HG02885 (cell line): ENCODE data around the gene ARMS2.

Source experiments
- ATAC-seq: cut with Tn5 transposase; IDR thresholded peaks from one replicate; pipeline ENCODE4 v1.9.1; 2021; ENCODE audit warnings: mild to moderate bottlenecking; ENCODE audit not compliant: unreplicated experiment, poor library complexity

The ARMS2 gene, protein sequence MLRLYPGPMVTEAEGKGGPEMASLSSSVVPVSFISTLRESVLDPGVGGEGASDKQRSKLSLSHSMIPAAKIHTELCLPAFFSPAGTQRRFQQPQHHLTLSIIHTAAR

GRCh38 chr10:122454603-122455080 is at the start of gene ARMS2:
TSS of gene ARMS2 (plus strand) at chr10:122454653. CDS start at chr10:122454728, 75 bp downstream.
- ATAC-seq = no peak

DNA sequence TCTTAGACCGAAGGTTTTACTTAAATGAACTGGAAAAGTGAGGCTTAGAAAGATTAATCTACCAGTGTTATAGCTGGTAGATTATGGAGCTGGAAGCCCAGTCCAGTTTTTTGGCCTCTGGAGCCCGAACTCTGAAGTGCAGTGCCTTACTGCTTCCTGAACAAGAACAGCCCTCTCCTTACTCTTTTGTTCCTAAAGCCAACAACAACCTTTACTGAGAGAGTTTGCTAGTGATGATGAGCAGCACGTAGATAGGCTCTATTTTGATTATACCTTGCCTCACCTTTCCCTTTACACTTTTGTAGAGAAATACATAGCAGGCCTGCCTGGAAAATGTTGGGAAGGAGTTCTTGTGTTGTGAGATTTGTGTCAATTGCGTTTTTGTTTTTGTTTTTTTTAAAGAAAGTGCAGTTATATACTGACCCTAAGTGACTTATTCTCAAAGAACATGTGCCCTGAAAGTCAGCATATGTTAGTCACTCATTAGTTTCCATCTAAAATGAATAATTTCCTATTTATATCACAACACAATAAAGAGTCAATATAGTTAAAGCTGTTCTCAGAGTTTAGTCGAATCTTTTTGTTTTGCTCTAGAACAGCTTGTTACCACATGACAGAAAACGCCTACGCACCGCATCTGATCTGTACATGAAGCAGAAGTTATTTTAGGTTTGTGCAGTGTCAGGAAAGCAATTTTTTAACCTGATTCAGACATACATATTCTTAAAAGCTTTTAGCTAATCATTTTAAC is 46.9 kb upstream of the ARMS2 start:
- no peak for ATAC-seq

- no peak for ATAC-seq
Observed at GRCh38 chr10:122413327-122413726, 41.1 kb upstream of the ARMS2 start.

DNA sequence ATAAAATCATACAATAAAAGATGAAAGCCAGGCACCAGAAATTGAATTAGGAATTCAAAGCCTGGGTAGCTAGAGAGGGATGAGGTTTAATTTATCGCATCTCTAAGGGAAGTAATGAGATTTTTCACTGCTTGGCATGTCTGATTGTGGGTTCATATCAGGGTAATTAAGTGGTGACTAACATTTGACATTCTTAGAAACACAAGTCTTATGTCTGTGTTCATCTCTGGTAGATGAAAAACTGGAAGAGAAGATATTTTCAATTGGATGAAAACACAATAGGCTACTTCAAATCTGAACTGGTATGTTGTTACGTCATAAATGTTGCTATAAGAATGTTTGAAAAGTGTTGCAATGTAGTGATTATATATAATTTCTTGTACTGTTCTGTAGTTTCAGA is 36.8 kb upstream of the ARMS2 start:
- ATAC-seq = no peak

GRCh38 chr10:122419016-122419415 is 35.4 kb upstream of the ARMS2 start:
- ATAC-seq = no peak

DNA sequence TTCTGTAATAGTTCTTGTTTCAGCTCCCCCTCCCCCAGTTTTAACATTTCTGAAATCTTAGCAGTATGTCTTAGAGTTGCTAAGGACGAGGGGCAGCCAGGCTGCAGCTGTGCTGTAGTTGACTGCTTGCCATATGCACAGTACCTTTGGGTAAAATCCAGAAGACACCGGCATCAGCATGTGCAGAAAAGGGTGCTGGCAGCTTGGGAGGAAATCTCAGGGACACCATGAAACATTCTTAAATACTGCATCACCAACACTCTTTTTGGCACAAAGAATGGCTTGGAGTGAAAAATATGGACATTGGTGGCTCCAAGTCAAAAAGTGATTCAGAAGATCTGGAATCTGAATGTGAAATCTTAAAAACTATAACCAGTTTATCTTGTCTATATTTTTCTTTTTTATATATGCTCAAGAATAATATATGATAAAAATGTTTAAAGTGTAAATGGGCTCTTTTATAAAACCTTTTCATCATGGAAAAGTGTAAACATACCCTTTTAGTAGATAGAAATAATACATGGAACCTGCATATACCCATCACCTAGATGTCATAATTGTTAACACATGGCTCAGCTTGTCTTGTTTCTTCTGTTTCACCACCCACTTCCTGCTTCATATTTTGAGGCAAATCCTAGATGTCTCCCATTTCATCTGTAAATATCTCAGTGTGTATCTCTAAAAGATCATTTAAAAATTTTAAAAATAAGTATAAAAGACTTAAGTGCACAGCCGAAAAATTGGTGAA is 34.4 kb upstream of the ARMS2 start:
- ATAC-seq = no peak

GRCh38 chr10:122420624-122421007 is 33.8 kb upstream of the ARMS2 start:
- no peak for ATAC-seq

DNA sequence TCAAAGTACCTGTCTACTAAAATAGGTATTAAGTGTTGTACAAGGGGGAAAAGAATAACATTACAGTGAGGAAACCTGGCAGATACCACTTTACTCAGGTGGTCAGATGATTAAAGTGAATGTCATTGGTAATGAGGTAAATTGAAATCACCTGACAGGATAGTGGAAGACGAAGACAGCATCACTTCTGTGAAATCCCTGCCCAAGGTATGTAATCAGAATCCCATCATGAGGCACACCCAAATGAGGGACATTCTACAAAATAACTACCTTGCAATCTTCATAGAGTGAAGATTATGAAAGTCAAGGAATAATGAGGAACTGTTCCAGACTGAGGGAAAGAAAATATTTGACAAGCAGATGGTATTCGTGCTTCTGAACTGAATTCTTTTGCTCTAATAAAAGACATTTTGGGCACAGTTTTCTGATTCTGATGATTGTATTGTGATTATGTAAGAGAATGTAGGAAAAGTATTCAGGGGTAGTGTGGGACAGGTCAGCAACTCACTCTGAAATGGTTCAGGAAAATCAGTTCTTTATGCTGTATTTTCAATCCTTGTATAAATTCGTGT is 33.3 kb upstream of the ARMS2 start:
- ATAC-seq = no peak

DNA sequence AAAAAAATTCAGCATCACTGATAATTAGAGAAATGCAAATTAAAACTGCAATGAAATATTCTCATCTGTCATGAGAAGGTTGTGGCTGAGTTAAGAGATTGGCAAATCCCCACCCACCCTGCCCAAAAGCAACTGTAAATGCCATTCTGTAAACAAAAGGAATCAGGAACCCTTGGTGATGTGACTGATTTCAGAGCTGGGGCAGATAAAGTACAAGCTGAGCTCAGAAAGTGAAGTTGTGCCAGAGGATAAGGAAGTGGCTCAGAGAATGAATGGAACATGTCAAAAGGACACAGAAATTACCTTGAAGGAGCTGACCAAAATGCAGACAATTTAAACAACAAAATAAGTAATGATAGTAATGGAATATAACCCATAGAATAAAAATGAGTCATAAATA is 32.7 kb upstream of the ARMS2 start:
- no peak for ATAC-seq

DNA sequence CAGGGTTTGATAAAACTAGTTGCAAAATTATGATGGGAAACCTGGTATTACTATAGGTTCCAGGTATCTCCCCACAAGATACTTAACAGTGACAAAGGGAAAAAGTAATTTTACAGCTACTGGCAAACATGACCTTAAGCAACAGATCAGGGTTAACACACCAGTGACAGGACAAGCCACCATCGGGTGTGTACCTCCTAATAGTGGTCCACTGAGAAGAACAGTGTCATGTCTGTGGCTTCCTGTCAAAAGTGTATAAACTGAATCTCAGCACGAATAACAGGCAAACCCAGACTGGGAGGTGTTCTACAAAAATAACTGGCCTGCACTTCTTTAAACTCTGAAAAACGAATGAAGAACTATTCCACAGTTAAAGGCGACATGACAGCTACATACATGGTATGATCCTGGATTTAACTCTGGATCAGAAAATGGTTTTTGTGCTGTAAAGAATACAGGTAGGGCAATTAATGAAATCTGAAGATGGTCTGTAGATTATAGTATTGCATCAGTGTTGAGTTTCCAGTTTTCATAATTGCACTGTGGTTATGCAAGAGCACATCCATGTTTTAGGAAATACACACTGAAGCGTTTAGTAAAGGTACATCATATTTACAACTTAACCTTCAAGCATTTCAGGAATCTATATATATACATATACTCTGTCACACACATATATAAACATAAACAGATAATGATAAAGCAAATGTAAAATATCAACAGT is 32.0 kb upstream of the ARMS2 start:
- no peak for ATAC-seq

DNA sequence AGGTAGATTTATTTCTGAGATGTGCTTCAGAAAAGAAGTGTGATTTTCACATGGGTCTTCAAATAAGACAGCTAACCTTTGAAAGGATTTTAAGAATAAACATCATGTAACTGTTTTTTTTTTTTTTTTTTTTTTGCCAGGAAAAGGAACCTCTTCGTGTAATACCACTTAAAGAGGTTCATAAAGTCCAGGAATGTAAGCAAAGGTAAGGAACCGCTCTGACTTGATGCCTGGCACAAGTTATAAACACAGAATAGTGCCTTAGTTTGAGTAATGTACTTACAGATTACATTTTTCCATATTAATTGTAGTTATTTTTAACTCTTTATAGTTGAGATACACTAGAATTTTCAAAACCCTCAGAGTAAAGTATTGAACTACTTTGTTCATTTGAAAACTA is 30.4 kb upstream of the ARMS2 start:
- ATAC-seq = no peak

GRCh38 chr10:122426829-122427228 is 27.6 kb upstream of the ARMS2 start:
- ATAC-seq = no peak

DNA sequence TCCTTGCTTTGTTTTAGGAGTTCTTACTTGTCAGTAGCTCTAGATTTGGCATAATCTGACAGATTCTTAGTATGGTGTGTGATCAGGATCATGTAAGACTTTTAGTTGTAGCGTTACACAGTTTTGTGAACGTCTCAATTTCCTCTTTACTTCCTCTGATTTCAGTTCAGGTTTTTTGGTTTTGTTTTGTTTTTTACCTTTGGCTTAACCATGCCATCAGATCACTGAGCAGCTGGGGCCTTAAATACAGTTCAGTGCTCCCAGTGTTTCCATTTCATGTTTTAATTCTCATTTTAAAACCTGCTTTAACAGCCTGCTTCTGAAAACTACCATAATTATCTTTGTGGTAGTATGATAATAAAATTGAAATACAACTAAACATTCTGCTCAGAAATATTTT is 27.2 kb upstream of the ARMS2 start:
- ATAC-seq = no peak

- no peak for ATAC-seq
Observed at GRCh38 chr10:122435212-122435827, 19.1 kb upstream of the ARMS2 start.

GRCh38 chr10:122441961-122442360 is 12.5 kb upstream of the ARMS2 start:
- no peak for ATAC-seq

DNA sequence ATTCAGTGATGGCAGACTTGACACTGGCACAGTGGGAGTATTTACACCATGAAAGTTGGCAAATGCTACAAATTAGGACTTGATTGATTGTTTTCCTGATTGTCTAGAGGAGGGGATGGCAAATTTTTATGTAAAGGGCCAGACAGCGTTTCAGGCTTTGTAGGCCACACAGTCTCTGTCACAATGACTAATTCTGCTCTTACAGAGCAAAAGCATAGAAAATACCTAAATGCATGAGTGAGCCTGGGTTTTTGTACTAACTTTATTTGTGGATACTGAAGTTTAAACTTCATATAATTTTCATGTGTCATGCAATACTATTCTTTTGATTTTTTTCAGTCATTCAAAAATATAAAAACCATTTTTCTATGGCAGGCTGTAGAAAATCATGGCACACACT is 9.0 kb upstream of the ARMS2 start:
- no peak for ATAC-seq

- ATAC-seq = no peak
Observed at GRCh38 chr10:122445904-122446303, 8.5 kb upstream of the ARMS2 start.

DNA sequence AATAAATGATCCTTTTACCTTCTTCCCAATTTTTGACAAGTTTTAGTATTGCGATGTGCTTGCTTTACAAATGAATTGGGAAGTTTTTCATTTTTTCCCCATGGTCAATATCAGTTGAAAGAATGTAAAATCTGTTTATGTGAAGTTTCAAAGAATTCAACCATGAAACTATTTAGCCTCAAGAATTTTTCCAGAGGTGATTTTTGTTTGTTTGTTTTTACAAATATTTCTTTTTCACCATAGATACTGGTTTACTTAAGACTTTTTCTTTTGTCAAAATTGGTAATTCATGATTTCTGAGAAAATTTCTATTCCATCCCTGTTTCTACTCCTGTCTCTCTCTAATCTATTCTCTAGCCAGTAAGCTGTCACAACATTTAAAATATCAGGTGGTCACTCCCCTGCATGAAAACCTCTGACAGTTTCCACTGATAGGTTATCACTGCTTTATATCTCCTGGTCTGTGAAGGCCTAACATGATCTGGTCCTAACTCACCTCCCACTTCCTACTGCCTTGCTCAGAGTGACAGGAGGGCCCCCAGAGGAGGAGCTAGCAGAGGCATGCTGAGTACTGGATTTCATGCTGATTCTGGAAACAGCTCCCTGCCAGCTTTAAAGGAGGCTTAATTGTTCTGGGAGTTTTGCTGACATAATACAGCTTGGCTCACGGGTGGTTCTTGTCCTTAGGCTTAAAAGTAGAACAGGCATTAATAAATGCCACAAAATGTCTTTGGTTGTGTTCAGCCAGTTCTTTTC is 7.6 kb upstream of the ARMS2 start:
- ATAC-seq = no peak

DNA sequence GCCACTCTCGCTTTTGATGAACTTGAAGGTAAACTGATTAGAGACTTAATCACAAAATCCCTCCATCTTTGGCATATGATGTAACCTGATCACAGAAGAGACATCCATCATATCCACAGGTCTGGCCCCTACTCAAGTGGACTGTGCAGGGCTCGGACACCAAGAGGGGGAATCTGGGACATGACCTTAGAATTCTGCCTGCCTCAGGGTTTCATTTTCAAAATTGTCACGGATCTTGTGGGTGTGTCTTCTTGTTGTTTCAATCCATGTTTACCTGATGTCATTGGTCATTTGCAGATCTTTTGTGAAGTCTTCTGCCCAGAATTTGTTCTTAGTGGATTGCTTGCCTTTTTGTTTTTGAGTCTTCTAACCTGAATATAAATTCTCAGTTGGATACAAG is 5.9 kb upstream of the ARMS2 start:
- ATAC-seq = no peak
